Body of pancreas (tissue), 4 donors: ENCODE data around the gene NSUN2.

Source experiments
- CTCF ChIP-seq, 7 experiments: fragments of 450-650 bp in 4 of 7; fragments of 200-600 bp in 3 of 7; sonication (generic) in 3 of 7; IDR thresholded peaks; one replicate each; pipeline ENCODE4 v1.5.1; 2016 to 2019; ENCODE audit warnings: antibody characterized with exemption in 7 of 7
- POLR2A ChIP-seq, 3 donors: fragments of 450-650 bp; IDR thresholded peaks; one replicate each; pipeline ENCODE4 v1.6.1; 2016; ENCODE audit warnings: antibody characterized with exemption in 3 of 3, mild to moderate bottlenecking in 2 of 3

GRCh38 chr5:6644794-6645241, 12.0 kb upstream of the NSUN2 start:
- no peak for TF ChIP-seq CTCF (IDR thresholded peaks at IDR 0.05)
- no peak for TF ChIP-seq POLR2A (IDR thresholded peaks at IDR 0.05)
